ENCODE measurements around the gene ARHGEF2.

- TF ChIP-seq, protein P1, sequence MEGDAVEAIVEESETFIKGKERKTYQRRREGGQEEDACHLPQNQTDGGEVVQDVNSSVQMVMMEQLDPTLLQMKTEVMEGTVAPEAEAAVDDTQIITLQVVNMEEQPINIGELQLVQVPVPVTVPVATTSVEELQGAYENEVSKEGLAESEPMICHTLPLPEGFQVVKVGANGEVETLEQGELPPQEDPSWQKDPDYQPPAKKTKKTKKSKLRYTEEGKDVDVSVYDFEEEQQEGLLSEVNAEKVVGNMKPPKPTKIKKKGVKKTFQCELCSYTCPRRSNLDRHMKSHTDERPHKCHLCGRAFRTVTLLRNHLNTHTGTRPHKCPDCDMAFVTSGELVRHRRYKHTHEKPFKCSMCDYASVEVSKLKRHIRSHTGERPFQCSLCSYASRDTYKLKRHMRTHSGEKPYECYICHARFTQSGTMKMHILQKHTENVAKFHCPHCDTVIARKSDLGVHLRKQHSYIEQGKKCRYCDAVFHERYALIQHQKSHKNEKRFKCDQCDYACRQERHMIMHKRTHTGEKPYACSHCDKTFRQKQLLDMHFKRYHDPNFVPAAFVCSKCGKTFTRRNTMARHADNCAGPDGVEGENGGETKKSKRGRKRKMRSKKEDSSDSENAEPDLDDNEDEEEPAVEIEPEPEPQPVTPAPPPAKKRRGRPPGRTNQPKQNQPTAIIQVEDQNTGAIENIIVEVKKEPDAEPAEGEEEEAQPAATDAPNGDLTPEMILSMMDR (IDR thresholded peaks at IDR 0.05; ENCODE audit: insufficient read depth, low read length), result no peak
- no peak for TF ChIP-seq POLR2AphosphoS5 (IDR thresholded peaks at IDR 0.05; ENCODE audit: low read depth)
- TF ChIP-seq REST (IDR thresholded peaks at IDR 0.05; ENCODE audit: insufficient replicate concordance, low read depth), result no peak
- TF ChIP-seq SPI1 (IDR thresholded peaks at IDR 0.05; ENCODE audit: borderline replicate concordance, low read depth), result no peak
- TF ChIP-seq GABPA (IDR thresholded peaks at IDR 0.05; ENCODE audit: low read depth), result no peak
Measured at GRCh38 chr1:155931332-155932038, 46.9 kb downstream of the ARHGEF2 start.
